Mesothelial cell of epicardium (in vitro differentiated cells): ENCODE data around the gene MVK. TPM values are rescaled to one million over a fixed set of nuclear protein-coding genes. Genes with fewer than 3 reads are reported as not detected.

Experiments used
- DNase-seq, 2 experiments: peaks; one replicate each; pipeline ENCODE4 v3.0.0; 2021; ENCODE audit warnings: low spot score in 2 of 2; ENCODE audit not compliant: unreplicated experiment in 2 of 2
- H3K27ac Mint-ChIP-seq: 2 replicates; pipeline ENCODE4 v1.8.0; 2021; ENCODE audit warnings: mixed read lengths
- H3K27me3 Mint-ChIP-seq: 2 replicates; pipeline ENCODE4 v1.8.0; 2021; ENCODE audit warnings: low read depth, mixed read lengths
- H3K36me3 Mint-ChIP-seq: 2 replicates; pipeline ENCODE4 v1.8.0; 2021; ENCODE audit warnings: mixed read lengths
- H3K4me1 Mint-ChIP-seq: 2 replicates; pipeline ENCODE4 v1.8.0; 2021; ENCODE audit warnings: mixed read lengths
- H3K4me3 Mint-ChIP-seq: 2 replicates; pipeline ENCODE4 v1.8.0; 2021; ENCODE audit warnings: mild to moderate bottlenecking, moderate library complexity, mixed read lengths
- H3K9me3 Mint-ChIP-seq: 2 replicates; pipeline ENCODE4 v1.8.0; 2021; ENCODE audit warnings: mixed read lengths
- total RNA-seq: library from RNA; stranded (reverse); gene quantifications from 3 replicates; pipeline ENCODE4 v1.2.1, GENCODE V29; 2021
- TF ChIP-seq, protein P1 (sequence below): fragments of 200-600 bp; sonication (generic); IDR thresholded peaks from one replicate; pipeline ENCODE4 v1.5.0; 2021; ENCODE audit warnings: antibody characterized with exemption; ENCODE audit not compliant: unreplicated experiment

The MVK gene
- total RNA-seq, 1 donor from 2014 or later, result 18.0 TPM

DNA sequence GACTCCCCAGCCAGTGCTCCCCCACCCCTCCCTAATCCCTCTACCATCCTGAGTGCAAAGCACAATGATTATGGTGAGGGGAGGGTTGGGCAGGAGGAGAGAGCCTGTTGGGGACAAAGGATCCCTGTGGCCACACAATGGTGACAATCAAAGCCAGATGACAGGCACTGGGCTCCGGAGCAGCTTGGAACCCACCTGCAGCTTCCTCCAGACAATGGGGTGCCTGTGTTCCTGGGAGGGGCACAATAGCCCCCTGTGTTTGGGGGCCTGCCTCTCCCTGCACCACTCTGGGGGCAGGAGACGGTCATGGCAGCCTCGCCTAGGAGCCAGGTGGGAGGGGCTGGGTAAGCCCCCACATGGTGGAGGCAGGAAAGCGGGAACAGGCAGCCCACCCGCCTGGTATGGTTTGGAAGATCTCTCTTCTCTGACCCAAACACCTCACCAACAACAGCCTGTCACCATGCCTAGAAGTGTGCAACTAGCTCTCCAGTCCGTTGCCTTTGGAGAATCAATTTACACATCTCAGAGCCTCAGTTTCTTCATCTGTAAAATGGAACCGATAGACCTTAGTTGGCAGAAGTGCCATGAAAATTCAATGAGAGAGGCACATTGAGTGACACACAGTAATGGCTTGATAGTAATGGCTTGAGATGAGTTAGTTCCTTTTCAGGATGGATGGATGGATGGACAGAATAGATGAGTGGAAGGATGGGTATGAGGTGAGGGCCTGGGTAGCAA is 53.0 kb downstream of the MVK start:
- peaks cover 52% of the 10 kb centered on the region for H3K27me3 Mint-ChIP-seq
- DNase-seq, result no peak
- no peaks in the 10 kb centered on the region for H3K9me3 Mint-ChIP-seq
- H3K4me1 Mint-ChIP-seq, result no peaks in the 10 kb centered on the region
- no peak overlapping the region for H3K4me3 Mint-ChIP-seq
- no peaks in the 10 kb centered on the region for H3K36me3 Mint-ChIP-seq
- no peak overlapping the region for H3K27ac Mint-ChIP-seq
- TF ChIP-seq, protein P1, sequence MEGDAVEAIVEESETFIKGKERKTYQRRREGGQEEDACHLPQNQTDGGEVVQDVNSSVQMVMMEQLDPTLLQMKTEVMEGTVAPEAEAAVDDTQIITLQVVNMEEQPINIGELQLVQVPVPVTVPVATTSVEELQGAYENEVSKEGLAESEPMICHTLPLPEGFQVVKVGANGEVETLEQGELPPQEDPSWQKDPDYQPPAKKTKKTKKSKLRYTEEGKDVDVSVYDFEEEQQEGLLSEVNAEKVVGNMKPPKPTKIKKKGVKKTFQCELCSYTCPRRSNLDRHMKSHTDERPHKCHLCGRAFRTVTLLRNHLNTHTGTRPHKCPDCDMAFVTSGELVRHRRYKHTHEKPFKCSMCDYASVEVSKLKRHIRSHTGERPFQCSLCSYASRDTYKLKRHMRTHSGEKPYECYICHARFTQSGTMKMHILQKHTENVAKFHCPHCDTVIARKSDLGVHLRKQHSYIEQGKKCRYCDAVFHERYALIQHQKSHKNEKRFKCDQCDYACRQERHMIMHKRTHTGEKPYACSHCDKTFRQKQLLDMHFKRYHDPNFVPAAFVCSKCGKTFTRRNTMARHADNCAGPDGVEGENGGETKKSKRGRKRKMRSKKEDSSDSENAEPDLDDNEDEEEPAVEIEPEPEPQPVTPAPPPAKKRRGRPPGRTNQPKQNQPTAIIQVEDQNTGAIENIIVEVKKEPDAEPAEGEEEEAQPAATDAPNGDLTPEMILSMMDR, result no peak

DNA sequence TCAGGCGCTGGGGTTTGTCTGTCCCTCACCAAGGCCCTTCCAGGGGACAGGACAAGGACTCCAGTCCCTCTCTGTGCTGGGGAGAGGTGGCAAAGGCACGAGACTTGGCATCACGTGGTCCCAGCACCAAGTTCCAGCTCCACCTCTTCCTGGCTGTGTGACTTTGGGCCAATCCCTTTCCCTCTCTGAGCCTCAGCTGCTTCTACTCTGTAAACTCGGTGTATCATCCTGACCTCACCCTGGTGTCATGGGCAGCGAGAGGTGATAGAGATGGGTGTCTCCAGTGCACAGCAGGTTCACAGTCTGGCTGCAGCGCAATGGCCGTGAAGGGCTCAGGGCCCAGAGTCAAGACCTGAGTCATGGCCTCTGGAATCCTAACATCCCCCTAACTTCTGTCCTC is 54.0 kb downstream of the MVK start:
- Mint-ChIP-seq H3K4me3 (no peak overlapping the region), H3K27ac (no peak overlapping the region), H3K4me1 (no peaks in the 10 kb centered on the region), H3K9me3 (no peaks in the 10 kb centered on the region), H3K36me3 (no peaks in the 10 kb centered on the region), H3K27me3 (peaks cover 54% of the 10 kb centered on the region)
- DNase-seq, result no peak
- TF ChIP-seq, protein P1, result no peak

DNA sequence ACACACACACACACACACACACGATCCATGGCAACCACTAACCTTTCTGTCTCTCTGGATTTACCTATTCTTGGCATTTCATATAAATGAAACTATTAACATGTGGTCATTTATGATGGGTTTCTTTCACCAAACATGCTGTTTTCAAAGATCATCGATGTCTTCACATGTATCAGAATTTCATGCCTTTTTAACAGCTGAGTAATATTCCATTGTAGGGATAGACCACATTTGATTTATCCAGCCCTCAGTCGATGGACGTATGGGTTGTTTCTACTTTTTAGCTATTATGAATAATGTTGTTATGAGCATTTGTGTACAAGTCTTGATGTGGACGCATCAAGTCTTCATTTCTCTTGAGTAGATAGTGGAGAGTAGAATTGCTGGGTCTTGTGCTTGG is 56.5 kb downstream of the MVK start:
- H3K27me3 Mint-ChIP-seq, result peaks cover 58% of the 10 kb centered on the region

DNA sequence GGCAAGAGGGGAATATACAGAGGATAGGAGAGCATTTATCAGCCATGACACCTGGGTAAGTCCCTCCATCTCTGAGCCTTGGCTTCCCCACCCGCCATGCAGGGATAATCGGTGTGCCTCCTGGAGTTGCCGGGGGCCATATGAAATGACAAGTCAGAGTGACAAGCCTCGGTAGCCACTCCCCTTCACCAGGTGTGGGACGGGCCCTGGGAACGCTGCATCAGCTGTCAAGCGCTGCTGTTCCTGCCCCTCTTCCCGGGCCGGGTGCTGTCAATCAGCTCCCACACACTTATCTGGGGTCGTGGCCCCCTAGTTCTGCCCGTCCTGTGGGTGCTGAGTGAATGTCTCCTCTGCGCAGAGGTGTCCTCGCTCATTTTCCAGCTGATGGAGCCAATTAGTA is 57.2 kb downstream of the MVK start:
- TF ChIP-seq, protein P1, result no peak
- no peak for DNase-seq

More for the DNA sequence above, 56.5 kb downstream of the MVK start:
- Mint-ChIP-seq H3K9me3 (no peaks in the 10 kb centered on the region), H3K4me3 (no peak overlapping the region), H3K36me3 (no peaks in the 10 kb centered on the region), H3K4me1 (no peaks in the 10 kb centered on the region), H3K27ac (no peak overlapping the region)
- TF ChIP-seq, protein P1, result no peak
- DNase-seq, result no peak

DNA sequence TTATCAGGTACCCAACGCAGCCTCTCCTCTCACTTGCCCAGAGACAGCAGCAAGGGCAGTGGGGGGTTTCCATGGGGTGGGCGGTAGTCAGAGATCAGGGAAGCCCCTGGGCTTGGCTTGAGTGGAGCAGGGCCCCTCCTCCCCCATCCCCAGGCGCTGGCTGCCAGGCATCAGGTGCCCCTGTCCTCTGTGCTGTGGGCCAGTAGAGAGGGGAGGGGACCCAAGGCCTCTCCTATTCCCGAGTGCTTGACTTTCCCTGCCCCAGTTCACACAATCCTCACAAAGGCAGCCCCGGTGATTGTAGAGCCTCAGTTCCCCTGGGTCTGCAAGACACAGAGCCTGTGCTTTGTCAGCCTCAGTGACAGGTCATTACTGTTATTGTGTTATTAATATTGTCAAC is 57.7 kb downstream of the MVK start:
- Mint-ChIP-seq H3K9me3 (no peaks in the 10 kb centered on the region), H3K4me1 (no peaks in the 10 kb centered on the region), H3K4me3 (no peak overlapping the region), H3K36me3 (no peaks in the 10 kb centered on the region), H3K27ac (no peak overlapping the region), H3K27me3 (peaks cover 49% of the 10 kb centered on the region)
- TF ChIP-seq, protein P1, result no peak
- DNase-seq, result no peak

More for the DNA sequence above, 57.2 kb downstream of the MVK start:
- Mint-ChIP-seq H3K27me3 (peaks cover 51% of the 10 kb centered on the region), H3K27ac (no peak overlapping the region), H3K4me1 (no peaks in the 10 kb centered on the region), H3K4me3 (no peak overlapping the region), H3K36me3 (no peaks in the 10 kb centered on the region), H3K9me3 (no peaks in the 10 kb centered on the region)
